Endothelial cell of umbilical vein (primary cell): Measurements from ENCODE around the gene AGRP. TPM values are rescaled to one million over a fixed set of nuclear protein-coding genes. Genes with fewer than 3 reads are reported as not detected.

Experiments used
- BruUV-seq: library from RNA; stranded (reverse); fragments of 400-500 nt; replicated peaks from 2 replicates; lab custom pipeline; 2021; lab: Mats Ljungman, UMichigan
- CTCF ChIA-PET: fragments of 300-600, 350-600 bp; sonication (Branson Sonifier 250); formaldehyde crosslinking; loops from one replicate; lab custom pipeline; 2021; ENCODE audit warnings: antibody characterized with exemption, inconsistent platforms; lab: Charles Lee
- POLR2A ChIA-PET: fragments of 300-600, 350-600 bp; sonication (Branson Sonifier 250); formaldehyde crosslinking; loops from one replicate; lab custom pipeline; 2021; ENCODE audit warnings: antibody characterized with exemption, inconsistent platforms; lab: Charles Lee
- DNase-seq: peaks from one replicate; pipeline ENCODE4 v3.0.0-alpha.2; 2011; ENCODE audit warnings: low read depth, low spot score
- FAIRE-seq: peaks from 2 replicates; lab custom pipeline; 2011; peaks lifted over from hg19 to GRCh38; lab: Jason Lieb, UNC
- H2AFZ ChIP-seq: 2 replicates; pipeline ENCODE4 v1.6.0; 2012; ENCODE audit warnings: low read depth, low read length, control low read depth, inconsistent platforms
- H3K27ac ChIP-seq: 2 replicates; pipeline ENCODE4 v1.5.1; 2011; ENCODE audit warnings: low read depth, mild to moderate bottlenecking, control low read depth, low read length, moderate library complexity; ENCODE audit not compliant: insufficient read depth
- H3K27me3 ChIP-seq, 2 experiments: 2 replicates each; pipeline versions ENCODE4 v1.6.0 to v1.6.1; 2011; ENCODE audit warnings: low read length in 2 of 2, mixed read lengths in 1 of 2; ENCODE audit not compliant: control insufficient read depth in 2 of 2, insufficient read depth in 2 of 2
- H3K36me3 ChIP-seq, 2 experiments: 2 replicates in 1 of 2; 3 replicates in 1 of 2; pipeline ENCODE4 v1.5.1; 2011; ENCODE audit warnings: low read length in 2 of 2, mild to moderate bottlenecking in 1 of 2, moderate library complexity in 1 of 2; ENCODE audit not compliant: control insufficient read depth in 2 of 2, insufficient read depth in 2 of 2; ENCODE audit errors: extremely low read depth in 1 of 2
- H3K4me1 ChIP-seq: 3 replicates; pipeline ENCODE4 v1.5.1; 2011; ENCODE audit warnings: mild to moderate bottlenecking, low read length; ENCODE audit not compliant: control insufficient read depth, insufficient read depth; ENCODE audit errors: extremely low read depth
- H3K4me2 ChIP-seq: 2 replicates; pipeline ENCODE4 v1.6.1; 2011; ENCODE audit warnings: low read length, control low read depth, mixed read lengths; ENCODE audit not compliant: insufficient read depth
- H3K4me3 ChIP-seq, 3 experiments: fragments of 200-600 bp in 1 of 3; sonication (generic), shearing (Covaris generic) in 1 of 3; replicated peaks in 1 of 3; 2 replicates each; pipeline ENCODE4 v1.5.1; 2011 to 2016; ENCODE audit warnings: control low read depth in 3 of 3, low read length in 3 of 3, mild to moderate bottlenecking in 2 of 3, inconsistent platforms in 1 of 3, low read depth in 1 of 3, moderate library complexity in 1 of 3; ENCODE audit not compliant: insufficient read depth in 1 of 3
- H3K79me2 ChIP-seq: 2 replicates; pipeline ENCODE4 v1.6.0; 2012; ENCODE audit warnings: low read length, inconsistent platforms; ENCODE audit not compliant: control insufficient read depth, insufficient read depth
- H3K9ac ChIP-seq: replicated peaks from 2 replicates; pipeline ENCODE3; 2011; ENCODE audit warnings: low read length, control low read depth; ENCODE audit not compliant: insufficient read depth; ENCODE audit errors: extremely low read depth
- H3K9me1 ChIP-seq: replicated peaks from 3 replicates; pipeline ENCODE4 v1.6.0; 2011; ENCODE audit warnings: mild to moderate bottlenecking, low read length; ENCODE audit not compliant: control insufficient read depth, insufficient read depth; ENCODE audit errors: extremely low read depth
- H3K9me3 ChIP-seq: replicated peaks from 2 replicates; pipeline ENCODE4 v1.5.1; 2012; ENCODE audit warnings: low read length, inconsistent platforms; ENCODE audit not compliant: control insufficient read depth, insufficient read depth
- H4K20me1 ChIP-seq: replicated peaks from 2 replicates; pipeline ENCODE3; 2011; ENCODE audit warnings: mild to moderate bottlenecking, low read length; ENCODE audit not compliant: control insufficient read depth, insufficient read depth; ENCODE audit errors: extremely low read depth
- EZH2 ChIP-seq: IDR thresholded peaks from 2 replicates; pipeline ENCODE4 v1.6.1; 2012; ENCODE audit warnings: borderline replicate concordance, low read depth, mild to moderate bottlenecking, moderate library complexity, low read length, inconsistent platforms; ENCODE audit not compliant: severe bottlenecking
- FOS ChIP-seq: IDR thresholded peaks from 2 replicates; pipeline ENCODE4 v1.6.1; 2011; ENCODE audit warnings: mild to moderate bottlenecking, low read length, moderate library complexity, borderline replicate concordance; ENCODE audit not compliant: insufficient read depth
- GATA2 ChIP-seq: IDR thresholded peaks from 2 replicates; pipeline ENCODE4 v1.7.0; 2011; ENCODE audit warnings: low read depth, mild to moderate bottlenecking, moderate library complexity, mixed read lengths, low read length; ENCODE audit not compliant: insufficient read length, insufficient read depth
- JUN ChIP-seq: IDR thresholded peaks from 2 replicates; pipeline ENCODE4 v1.6.1; 2011; ENCODE audit warnings: borderline replicate concordance, low read depth; ENCODE audit not compliant: insufficient read length, insufficient read depth
- MAX ChIP-seq: IDR thresholded peaks from 2 replicates; pipeline ENCODE4 v1.6.1; 2011; ENCODE audit not compliant: insufficient read depth, insufficient read length
- MYC ChIP-seq: IDR thresholded peaks from one replicate; pipeline ENCODE4 v1.6.1; 2011; ENCODE audit warnings: mild to moderate bottlenecking, low read depth, low read length
- POLR2A ChIP-seq: IDR thresholded peaks from 2 replicates; pipeline ENCODE4 v1.6.1; 2012; ENCODE audit warnings: low read depth, mild to moderate bottlenecking, control low read depth, low read length
- POLR2AphosphoS5 ChIP-seq: IDR thresholded peaks from 2 replicates; pipeline ENCODE4 v1.6.1; 2012; ENCODE audit warnings: low read depth, mild to moderate bottlenecking, control low read depth, low read length, moderate library complexity; ENCODE audit not compliant: insufficient read depth
- dilution Hi-C: fragments of 300-500 bp; cut with MboI; formaldehyde crosslinking; loops from one replicate; pipeline ENCODE4 v1.15.0; 2019; ENCODE audit warnings: low sequenced_read_pairs; ENCODE audit not compliant: extremely low pct_ligation_motif_present
- intact Hi-C: fragments of 100-400 bp; cut with micrococcal nuclease; formaldehyde crosslinking; loops from one replicate; pipeline ENCODE4 v1.10.0; 2022
- polyA plus RNA-seq, 4 experiments: library from polyadenylated mRNA; depleted of rRNA in 3 of 4; stranded (reverse) in 3 of 4; unstranded in 1 of 4; fragments of >200 nt; gene quantifications; 2 replicates each; pipeline versions ENCODE4 v1.2.1 to v1.2.3, GENCODE V29; 2011 to 2012; ENCODE audit warnings: missing spikeins in 1 of 4
- total RNA-seq: library from RNA; stranded (reverse); gene quantifications from 2 replicates; pipeline ENCODE4 v1.2.3, GENCODE V29; 2021
- TF ChIP-seq, protein P1 (sequence below), 2 donors: IDR thresholded peaks; 1 replicate in 1 of 2; 2 replicates in 1 of 2; pipeline ENCODE4 v1.5.1; 2011; ENCODE audit warnings: low read length in 2 of 2, mild to moderate bottlenecking in 2 of 2, moderate library complexity in 2 of 2, control low read depth in 1 of 2, inconsistent platforms in 1 of 2, low read depth in 1 of 2; ENCODE audit not compliant: insufficient read depth in 1 of 2; ENCODE audit errors: extremely low read depth in 1 of 2

Gene AGRP
- total and polyA plus RNA-seq, 2 donors (not counting 3 experiments of a cell fraction or from before 2014, with no cell fraction given) = not detected

GRCh38 chr16:67470359-67470758, 13.0 kb downstream of the AGRP start:
- no peaks in the 10 kb centered on the region for H3K9me3 ChIP-seq
- H3K4me2 ChIP-seq = no peak overlapping the region
- intact Hi-C loops (no loop called here), dilution Hi-C loops (no loop called here)
- POLR2A ChIA-PET = no interaction called here
- no peak overlapping the region for H3K27ac ChIP-seq
- FAIRE-seq (no peak), DNase-seq (no peak)
- H3K36me3 ChIP-seq = no peaks in the 10 kb centered on the region
- CTCF ChIA-PET = interaction anchor here (1.1 to 2.2 kb wide), 4 partner anchors 9 to 44 kb away, joined by 4 to 7 read pairs (median 6); partner anchors contain the start of gene ATP6V0D1
- H2AFZ ChIP-seq = no peak overlapping the region
- H3K9ac ChIP-seq = no peak overlapping the region
- peaks cover 4% of the 10 kb centered on the region for H3K4me1 ChIP-seq
- H4K20me1 ChIP-seq = no peaks in the 10 kb centered on the region
- no peaks in the 10 kb centered on the region for H3K27me3 ChIP-seq
- peaks cover 24% of the 10 kb centered on the region for H3K79me2 ChIP-seq
- TF ChIP-seq POLR2A (no peak), MAX (no peak), JUN (no peak), GATA2 (no peak), FOS (no peak), EZH2 (no peak), MYC (no peak), POLR2AphosphoS5 (no peak)
- TF ChIP-seq, protein P1, sequence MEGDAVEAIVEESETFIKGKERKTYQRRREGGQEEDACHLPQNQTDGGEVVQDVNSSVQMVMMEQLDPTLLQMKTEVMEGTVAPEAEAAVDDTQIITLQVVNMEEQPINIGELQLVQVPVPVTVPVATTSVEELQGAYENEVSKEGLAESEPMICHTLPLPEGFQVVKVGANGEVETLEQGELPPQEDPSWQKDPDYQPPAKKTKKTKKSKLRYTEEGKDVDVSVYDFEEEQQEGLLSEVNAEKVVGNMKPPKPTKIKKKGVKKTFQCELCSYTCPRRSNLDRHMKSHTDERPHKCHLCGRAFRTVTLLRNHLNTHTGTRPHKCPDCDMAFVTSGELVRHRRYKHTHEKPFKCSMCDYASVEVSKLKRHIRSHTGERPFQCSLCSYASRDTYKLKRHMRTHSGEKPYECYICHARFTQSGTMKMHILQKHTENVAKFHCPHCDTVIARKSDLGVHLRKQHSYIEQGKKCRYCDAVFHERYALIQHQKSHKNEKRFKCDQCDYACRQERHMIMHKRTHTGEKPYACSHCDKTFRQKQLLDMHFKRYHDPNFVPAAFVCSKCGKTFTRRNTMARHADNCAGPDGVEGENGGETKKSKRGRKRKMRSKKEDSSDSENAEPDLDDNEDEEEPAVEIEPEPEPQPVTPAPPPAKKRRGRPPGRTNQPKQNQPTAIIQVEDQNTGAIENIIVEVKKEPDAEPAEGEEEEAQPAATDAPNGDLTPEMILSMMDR (IDR thresholded peaks at IDR 0.05; ENCODE audit: extremely low read depth in 1 of 2, insufficient read depth in 1 of 2, low read depth in 1 of 2, low read length in 2 of 2) = no peak
- H3K4me3 ChIP-seq = no peak overlapping the region
- BruUV-seq = no TSS peak
- no peaks in the 10 kb centered on the region for H3K9me1 ChIP-seq
